Adrenal gland (tissue), 12 donors: ENCODE measurements around the gene CUX1. TPM values are rescaled to one million over a fixed set of nuclear protein-coding genes. Genes with fewer than 3 reads are reported as not detected.

Source experiments
- DNase-seq, 7 donors: peaks; one replicate each; pipeline ENCODE4 v3.0.0-alpha.2; 2019 to 2020
- H3K27ac ChIP-seq, 5 donors: fragments of 200-600 bp; sonication (generic) in 4 of 5; 1 replicate in 3 of 5; 2 replicates in 2 of 5; pipeline versions ENCODE4 v1.5.1 to v1.8.0; 2016 to 2020; ENCODE audit warnings: mild to moderate bottlenecking in 1 of 5
- H3K27me3 ChIP-seq: fragments of 200-600 bp; 2 replicates; pipeline ENCODE4 v1.8.0; 2021
- H3K36me3 ChIP-seq, 2 donors: fragments of 200-600 bp; replicated peaks in 1 of 2; 1 replicate in 1 of 2; 2 replicates in 1 of 2; pipeline versions ENCODE4 v1.5.1 to v1.8.0; 2018 to 2022
- H3K4me1 ChIP-seq, 2 donors: fragments of 200-600 bp; replicated peaks in 1 of 2; 1 replicate in 1 of 2; 2 replicates in 1 of 2; pipeline versions ENCODE4 v1.5.1 to v1.8.0; 2018 to 2021
- H3K4me3 ChIP-seq, 4 donors: fragments of 200-600 bp; sonication (generic) in 3 of 4; one replicate each; pipeline ENCODE4 v1.5.1; 2016 to 2018
- H3K9me3 ChIP-seq, 3 donors: fragments of 200-600 bp; sonication (generic) in 1 of 3; replicated peaks in 1 of 3; 1 replicate in 2 of 3; 2 replicates in 1 of 3; pipeline versions ENCODE4 v1.5.1 to v1.8.0; 2016 to 2021
- POLR2A ChIP-seq, 2 donors: fragments of 450-650 bp; IDR thresholded peaks; one replicate each; pipeline ENCODE4 v1.6.1; 2017; ENCODE audit warnings: antibody characterized with exemption in 2 of 2, mild to moderate bottlenecking in 2 of 2, moderate library complexity in 1 of 2
- WGBS, 4 donors: extraction: QIAGEN DNeasy Blood & Tissue Kit in 2 of 4; methylation state at CpG; one replicate each; pipeline versions ENCODE4 v1.1.5 to v1.1.7; 2013 to 2017; 5-methylcytosine and 5-hydroxymethylcytosine counted together
- intact Hi-C, 2 donors: fragments of 100-400 bp; cut with DNase I; formaldehyde crosslinking; loops; one replicate each; pipeline versions ENCODE4 v1.14.1 to v1.15.0; 2022 to 2023
- polyA plus RNA-seq, 3 donors: library from polyadenylated mRNA; stranded (reverse); fragments of 200-250 nt in 2 of 3; fragments of 350-450 nt in 1 of 3; fragmentation: Illumina TruSeq in 1 of 3; extraction: RNeasy Lipid Tissue Mini Kit (QIAGEN cat#74804) in 1 of 3; gene quantifications; one replicate each; pipeline ENCODE4 v1.2.3, GENCODE V29; 2013 to 2014
- total RNA-seq, 9 donors: library from RNA; depleted of rRNA in 4 of 9; stranded (reverse); fragments of >200 nt in 4 of 9; fragments of 120-200 nt in 1 of 9; fragmentation: NEBNext Ultra II Directional in 1 of 9; extraction: Animal tissue kit (Norgen Biotek cat#: 25700) in 1 of 9; gene quantifications; one replicate each; pipeline versions ENCODE4 v1.1.0 to v1.2.4, GENCODE V29; 2013 to 2023
- TF ChIP-seq, protein P1 (sequence below), 6 experiments: fragments of 450-650 bp in 4 of 6; fragments of 200-600 bp in 2 of 6; sonication (generic) in 1 of 6; IDR thresholded peaks; 1 replicate in 5 of 6; 2 replicates in 1 of 6; pipeline versions ENCODE4 v1.5.1 to v1.8.0; 2016 to 2021; ENCODE audit warnings: antibody characterized with exemption in 6 of 6, mild to moderate bottlenecking in 2 of 6, moderate library complexity in 1 of 6
- donor health status: healthy with polysubstance abuse.
- donor health status: Bipolar disorder and iron deficiency.
- donor health status: DM: yes; HTN: yes; CAD: no.
- donor health status: DM: no; HTN: no; CAD: no.
- donor health status: DM: no; HTN: no; CAD: no.
- donor health status: DM: yes; HTN: yes; CAD: no.

Gene CUX1
- total and polyA plus RNA-seq, 12 donors, result 17.2 to 72.6 (median 58.3) TPM

GRCh38 chr7:102155821-102156441 lies 338.5 kb downstream of the CUX1 start:
- peaks cover 8 to 13% of the 10 kb centered on the region in 2 donors for H3K4me1 ChIP-seq
- no peak overlapping the region for H3K4me3 ChIP-seq
- no peaks in the 10 kb centered on the region for H3K9me3 ChIP-seq
- no peak for TF ChIP-seq POLR2A (IDR thresholded peaks at IDR 0.05)
- TF ChIP-seq, protein P1, sequence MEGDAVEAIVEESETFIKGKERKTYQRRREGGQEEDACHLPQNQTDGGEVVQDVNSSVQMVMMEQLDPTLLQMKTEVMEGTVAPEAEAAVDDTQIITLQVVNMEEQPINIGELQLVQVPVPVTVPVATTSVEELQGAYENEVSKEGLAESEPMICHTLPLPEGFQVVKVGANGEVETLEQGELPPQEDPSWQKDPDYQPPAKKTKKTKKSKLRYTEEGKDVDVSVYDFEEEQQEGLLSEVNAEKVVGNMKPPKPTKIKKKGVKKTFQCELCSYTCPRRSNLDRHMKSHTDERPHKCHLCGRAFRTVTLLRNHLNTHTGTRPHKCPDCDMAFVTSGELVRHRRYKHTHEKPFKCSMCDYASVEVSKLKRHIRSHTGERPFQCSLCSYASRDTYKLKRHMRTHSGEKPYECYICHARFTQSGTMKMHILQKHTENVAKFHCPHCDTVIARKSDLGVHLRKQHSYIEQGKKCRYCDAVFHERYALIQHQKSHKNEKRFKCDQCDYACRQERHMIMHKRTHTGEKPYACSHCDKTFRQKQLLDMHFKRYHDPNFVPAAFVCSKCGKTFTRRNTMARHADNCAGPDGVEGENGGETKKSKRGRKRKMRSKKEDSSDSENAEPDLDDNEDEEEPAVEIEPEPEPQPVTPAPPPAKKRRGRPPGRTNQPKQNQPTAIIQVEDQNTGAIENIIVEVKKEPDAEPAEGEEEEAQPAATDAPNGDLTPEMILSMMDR (IDR thresholded peaks at IDR 0.05), result no peak
- no peaks in the 10 kb centered on the region for H3K27me3 ChIP-seq
- DNase-seq, result peak in 6 of 7 donors; percentile 25 to 62 (median 46)
- WGBS, 4 donors, result 39 to 43% (median 41%) methylated on average over 8 to 10 of the region's 10 CpGs
- no peaks in the 10 kb centered on the region for H3K36me3 ChIP-seq
- intact Hi-C loops, result no loop called here
- H3K27ac ChIP-seq, result peak overlapping the region in 3 of 5 donors; percentile 12 to 48 (median 43)

GRCh38 chr7:102156867-102157266 lies 339.4 kb downstream of the CUX1 start:
- Histone ChIP-seq H3K27ac (no peak overlapping the region), H3K36me3 (no peaks in the 10 kb centered on the region), H3K4me1 (peaks cover 8 to 13% of the 10 kb centered on the region in 2 donors), H3K27me3 (no peaks in the 10 kb centered on the region), H3K9me3 (no peaks in the 10 kb centered on the region), H3K4me3 (no peak overlapping the region)
- DNase-seq, result no peak
- TF ChIP-seq POLR2A (IDR thresholded peaks at IDR 0.05), result no peak
- TF ChIP-seq, protein P1 (IDR thresholded peaks at IDR 0.05), result no peak
- WGBS, 4 donors, result 94 to 98% (median 97%) methylated on average over 9 of the region's 9 CpGs
- intact Hi-C loops, result no loop called here

GRCh38 chr7:102165136-102165535 lies 347.7 kb downstream of the CUX1 start:
- no peak for DNase-seq
- Histone ChIP-seq H3K4me3 (no peak overlapping the region), H3K27ac (no peak overlapping the region), H3K27me3 (no peaks in the 10 kb centered on the region), H3K4me1 (no peaks in the 10 kb centered on the region), H3K36me3 (no peaks in the 10 kb centered on the region), H3K9me3 (no peaks in the 10 kb centered on the region)
- TF ChIP-seq POLR2A (IDR thresholded peaks at IDR 0.05), result no peak
- TF ChIP-seq, protein P1 (IDR thresholded peaks at IDR 0.05), result no peak
- WGBS, 4 donors, result 83 to 90% (median 87%) methylated on average over 6 of the region's 6 CpGs
- intact Hi-C loops, result no loop called here

DNA sequence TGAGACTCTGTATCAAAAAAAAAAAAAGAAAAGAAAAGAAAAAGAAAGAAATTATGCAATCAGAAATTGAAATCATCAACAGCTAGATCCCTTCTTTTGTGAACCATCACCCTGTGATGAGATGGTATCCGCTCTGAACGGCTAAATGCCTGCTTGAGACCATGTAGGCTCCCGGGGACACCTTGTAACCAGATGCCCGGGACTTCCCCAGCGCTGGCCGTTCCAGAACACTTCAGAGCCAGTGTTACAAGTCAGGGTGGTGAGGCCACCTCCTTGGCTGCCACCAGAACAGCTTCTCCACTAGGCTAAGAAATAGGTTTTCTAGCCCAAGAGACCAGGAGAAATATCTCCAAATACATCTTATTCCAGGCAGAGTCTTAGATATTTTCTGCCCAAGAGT lies 349.8 kb downstream of the CUX1 start:
- no peaks in the 10 kb centered on the region for H3K27me3 ChIP-seq
- 97 to 100% (median 98%) methylated on average over 4 to 6 of the region's 6 CpGs for WGBS, 4 donors
- no peaks in the 10 kb centered on the region for H3K4me1 ChIP-seq
- no peak overlapping the region for H3K27ac ChIP-seq
- no peak for DNase-seq
- intact Hi-C loops, result no loop called here
- TF ChIP-seq, protein P1 (IDR thresholded peaks at IDR 0.05), result no peak
- no peak overlapping the region for H3K4me3 ChIP-seq
- no peaks in the 10 kb centered on the region for H3K36me3 ChIP-seq
- no peaks in the 10 kb centered on the region for H3K9me3 ChIP-seq
